Measurements from ENCODE around the gene WFDC1. TPM values are rescaled to one million over a fixed set of nuclear protein-coding genes. Genes with fewer than 3 reads are reported as not detected.

WFDC1 gene
- total and polyA plus RNA-seq, 4 donors, result 6.5 to 14.8 (median 11.4) TPM

DNA sequence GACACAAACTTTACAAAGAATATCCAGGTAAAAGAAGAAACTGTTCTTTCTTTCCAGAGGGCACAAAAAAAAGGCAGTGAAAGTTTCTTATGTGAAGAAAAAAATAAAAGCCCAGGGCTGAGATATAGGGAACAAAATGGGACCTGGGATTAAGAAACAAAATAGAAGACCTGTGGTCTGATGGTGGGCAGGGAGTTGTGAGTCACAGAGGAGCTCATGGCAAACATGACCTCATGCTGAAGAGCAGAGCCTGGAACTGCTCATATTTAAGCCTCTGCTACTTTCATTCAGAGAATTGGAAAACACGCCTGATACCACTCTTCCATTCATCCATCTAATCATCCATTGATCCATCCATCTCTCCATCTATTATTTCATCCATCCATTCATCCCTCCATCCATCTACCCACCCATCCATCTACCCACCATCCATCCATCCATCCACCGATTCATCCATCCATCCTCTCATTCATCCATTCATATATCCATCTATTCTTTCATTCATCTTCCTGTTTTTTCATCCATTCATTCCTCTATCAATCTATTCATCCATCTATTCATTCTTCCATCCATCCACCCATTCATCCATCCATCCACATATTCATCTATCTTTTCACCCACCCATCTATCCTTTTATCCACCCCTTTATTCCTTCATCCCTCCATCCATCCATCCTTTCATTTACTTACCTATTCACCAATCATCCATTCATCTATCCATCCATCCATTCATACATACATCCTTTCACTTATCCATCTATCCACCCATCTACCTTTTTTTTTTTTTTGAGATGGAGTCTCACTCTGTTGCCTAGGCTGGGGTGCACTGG is 30.0 kb downstream of the WFDC1 start:
- TF ChIP-seq, protein P1, sequence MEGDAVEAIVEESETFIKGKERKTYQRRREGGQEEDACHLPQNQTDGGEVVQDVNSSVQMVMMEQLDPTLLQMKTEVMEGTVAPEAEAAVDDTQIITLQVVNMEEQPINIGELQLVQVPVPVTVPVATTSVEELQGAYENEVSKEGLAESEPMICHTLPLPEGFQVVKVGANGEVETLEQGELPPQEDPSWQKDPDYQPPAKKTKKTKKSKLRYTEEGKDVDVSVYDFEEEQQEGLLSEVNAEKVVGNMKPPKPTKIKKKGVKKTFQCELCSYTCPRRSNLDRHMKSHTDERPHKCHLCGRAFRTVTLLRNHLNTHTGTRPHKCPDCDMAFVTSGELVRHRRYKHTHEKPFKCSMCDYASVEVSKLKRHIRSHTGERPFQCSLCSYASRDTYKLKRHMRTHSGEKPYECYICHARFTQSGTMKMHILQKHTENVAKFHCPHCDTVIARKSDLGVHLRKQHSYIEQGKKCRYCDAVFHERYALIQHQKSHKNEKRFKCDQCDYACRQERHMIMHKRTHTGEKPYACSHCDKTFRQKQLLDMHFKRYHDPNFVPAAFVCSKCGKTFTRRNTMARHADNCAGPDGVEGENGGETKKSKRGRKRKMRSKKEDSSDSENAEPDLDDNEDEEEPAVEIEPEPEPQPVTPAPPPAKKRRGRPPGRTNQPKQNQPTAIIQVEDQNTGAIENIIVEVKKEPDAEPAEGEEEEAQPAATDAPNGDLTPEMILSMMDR (IDR thresholded peaks at IDR 0.05; ENCODE audit: control extremely low read depth, extremely low read depth), result no peak
- ATAC-seq (ENCODE audit: insufficient read depth, low FRiP score) (no peak), DNase-seq (no peak)
- H3K36me3 ChIP-seq (ENCODE audit: control insufficient read depth in 4 of 4, insufficient read depth in 4 of 4, low read length in 4 of 4), result peaks cover 0 to 3% (median 0%) of the 10 kb centered on the region in 4 donors
- no peaks in the 10 kb centered on the region for H3K4me1 ChIP-seq (ENCODE audit: control insufficient read depth in 5 of 5, insufficient read depth in 5 of 5, low read length in 5 of 5)
- no peaks in the 10 kb centered on the region for H3K9me3 ChIP-seq (ENCODE audit: control insufficient read depth in 4 of 4, insufficient read depth in 3 of 4, low read length in 3 of 4)
- H3K4me3 ChIP-seq, result no peak overlapping the region
- H3K9ac ChIP-seq (ENCODE audit: insufficient read depth in 1 of 2, low read length in 2 of 2), result no peak overlapping the region
- no peaks in the 10 kb centered on the region for H3K27me3 ChIP-seq (ENCODE audit: control insufficient read depth in 3 of 3, insufficient read depth in 3 of 3, low read length in 2 of 3)
- H3K27ac ChIP-seq (ENCODE audit: low read depth in 1 of 2, low read length in 1 of 2), result no peak overlapping the region
- 46 to 50% methylated on average over 2 of the region's 2 CpGs for WGBS, 2 donors

DNA sequence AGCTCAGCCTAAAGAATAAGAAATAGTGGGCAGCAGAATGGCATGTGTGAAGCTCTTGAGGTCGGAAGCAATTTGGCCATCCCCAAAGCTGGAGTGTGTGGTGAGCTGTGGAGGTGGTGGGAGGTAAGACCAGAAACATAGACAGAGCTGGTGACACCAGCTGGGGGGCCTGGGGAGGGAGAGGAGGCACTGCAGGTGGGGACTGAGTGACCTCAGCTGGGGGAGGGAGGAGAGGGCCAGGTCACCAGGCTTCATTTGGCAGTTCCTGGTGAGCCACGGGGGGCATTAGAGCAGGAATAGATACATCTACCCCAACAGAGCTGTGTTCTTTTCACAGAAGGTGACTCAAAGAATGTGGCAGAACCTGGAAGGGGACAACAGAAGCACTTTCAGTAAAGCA is 31.9 kb downstream of the WFDC1 start:
- Histone ChIP-seq H3K9ac (ENCODE audit: insufficient read depth in 1 of 2, low read length in 2 of 2) (no peak overlapping the region), H3K9me3 (ENCODE audit: control insufficient read depth in 4 of 4, insufficient read depth in 3 of 4, low read length in 3 of 4) (no peaks in the 10 kb centered on the region), H3K27ac (ENCODE audit: low read depth in 1 of 2, low read length in 1 of 2) (no peak overlapping the region), H3K4me3 (no peak overlapping the region), H3K36me3 (ENCODE audit: control insufficient read depth in 4 of 4, insufficient read depth in 4 of 4, low read length in 4 of 4) (peaks cover 0 to 5% (median 0%) of the 10 kb centered on the region in 4 donors), H3K4me1 (ENCODE audit: control insufficient read depth in 5 of 5, insufficient read depth in 5 of 5, low read length in 5 of 5) (no peaks in the 10 kb centered on the region), H3K27me3 (ENCODE audit: control insufficient read depth in 3 of 3, insufficient read depth in 3 of 3, low read length in 2 of 3) (no peaks in the 10 kb centered on the region)
- DNase-seq, result no peak
- WGBS, 2 donors, result 82 to 94% methylated on average over 2 of the region's 2 CpGs
- ATAC-seq (ENCODE audit: insufficient read depth, low FRiP score), result no peak
- TF ChIP-seq, protein P1 (IDR thresholded peaks at IDR 0.05; ENCODE audit: control extremely low read depth, extremely low read depth), result no peak

DNA sequence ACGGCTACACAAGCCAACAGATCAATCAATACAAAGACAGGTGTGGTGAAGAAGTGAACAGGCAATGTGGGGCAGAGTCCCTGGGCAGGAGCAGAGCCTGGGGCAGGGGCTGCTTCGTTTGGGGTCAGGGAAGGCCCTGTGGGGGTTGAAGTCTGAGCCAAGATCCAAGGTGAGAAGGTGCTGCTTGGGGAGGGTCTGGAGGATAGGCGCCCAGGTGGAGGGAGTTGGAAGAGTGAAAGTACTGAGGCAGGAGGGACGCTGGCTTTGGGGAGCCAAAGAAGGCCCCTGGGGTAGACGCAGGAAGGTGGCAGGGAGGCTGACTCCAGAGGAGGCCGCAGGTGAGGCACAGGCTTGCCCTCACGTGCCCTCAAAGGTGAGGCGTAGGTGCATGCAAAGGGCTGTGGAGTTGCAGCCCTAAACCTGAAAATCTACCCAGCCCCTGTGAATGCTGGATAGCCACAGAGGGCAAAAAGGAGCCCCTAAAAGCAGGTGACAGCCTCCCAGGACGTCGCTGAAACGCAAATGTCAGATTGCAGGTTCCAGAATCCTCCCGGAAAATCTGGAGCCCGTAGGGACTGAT is 33.3 kb downstream of the WFDC1 start:
- H3K4me1 ChIP-seq (ENCODE audit: control insufficient read depth in 5 of 5, insufficient read depth in 5 of 5, low read length in 5 of 5), result no peaks in the 10 kb centered on the region
- H3K27me3 ChIP-seq (ENCODE audit: control insufficient read depth in 3 of 3, insufficient read depth in 3 of 3, low read length in 2 of 3), result no peaks in the 10 kb centered on the region
- DNase-seq (no peak), ATAC-seq (ENCODE audit: insufficient read depth, low FRiP score) (no peak)
- H3K4me3 ChIP-seq, result no peak overlapping the region
- TF ChIP-seq, protein P1 (IDR thresholded peaks at IDR 0.05; ENCODE audit: control extremely low read depth, extremely low read depth), result no peak
- 85 to 91% methylated on average over 13 of the region's 13 CpGs for WGBS, 2 donors
- peaks cover 0 to 5% (median 0%) of the 10 kb centered on the region in 4 donors for H3K36me3 ChIP-seq (ENCODE audit: control insufficient read depth in 4 of 4, insufficient read depth in 4 of 4, low read length in 4 of 4)
- H3K9me3 ChIP-seq (ENCODE audit: control insufficient read depth in 4 of 4, insufficient read depth in 3 of 4, low read length in 3 of 4), result no peaks in the 10 kb centered on the region
- no peak overlapping the region for H3K9ac ChIP-seq (ENCODE audit: insufficient read depth in 1 of 2, low read length in 2 of 2)
- no peak overlapping the region for H3K27ac ChIP-seq (ENCODE audit: low read depth in 1 of 2, low read length in 1 of 2)
